Gastroesophageal sphincter (tissue), 3 donors: ENCODE data around the gene SLC4A11.

Source experiments
- POLR2AphosphoS5 ChIP-seq: sonication (generic); formaldehyde crosslinking; IDR thresholded peaks from one replicate; pipeline ENCODE4 v1.6.1; 2017; ENCODE audit warnings: antibody characterized with exemption
- TF ChIP-seq, protein P1 (sequence below), 4 experiments: fragments of 200-600 bp in 2 of 4; fragments of 450-650 bp in 2 of 4; sonication (generic) in 1 of 4; IDR thresholded peaks; one replicate each; pipeline ENCODE4 v1.5.1; 2017 to 2019; ENCODE audit warnings: antibody characterized with exemption in 4 of 4, mild to moderate bottlenecking in 2 of 4, moderate library complexity in 2 of 4

DNA sequence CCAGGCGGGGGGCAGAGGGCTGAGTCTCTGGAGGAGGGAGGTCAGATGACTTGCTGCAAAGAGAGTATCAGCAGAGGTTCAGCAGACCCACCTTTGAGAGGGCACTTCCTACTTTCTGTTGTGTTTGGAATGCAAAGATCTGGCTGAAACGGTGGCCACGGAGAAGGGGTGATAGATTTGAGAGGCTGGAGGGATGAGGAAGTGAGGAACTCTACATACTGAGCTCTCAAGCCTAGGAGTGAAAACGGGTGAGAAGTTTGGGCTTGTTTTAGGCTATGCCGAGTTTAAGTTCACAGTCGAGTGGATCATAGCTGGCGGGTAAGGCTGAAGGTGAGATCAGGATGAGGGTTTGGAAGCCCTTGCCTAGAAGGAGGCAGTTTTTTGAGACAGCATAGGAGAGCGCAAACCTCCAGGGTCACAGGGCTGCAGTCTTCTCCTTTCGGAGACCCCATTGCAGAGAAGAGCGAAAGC is 30.2 kb downstream of the SLC4A11 start:
- no peak for TF ChIP-seq POLR2AphosphoS5
- TF ChIP-seq, protein P1, sequence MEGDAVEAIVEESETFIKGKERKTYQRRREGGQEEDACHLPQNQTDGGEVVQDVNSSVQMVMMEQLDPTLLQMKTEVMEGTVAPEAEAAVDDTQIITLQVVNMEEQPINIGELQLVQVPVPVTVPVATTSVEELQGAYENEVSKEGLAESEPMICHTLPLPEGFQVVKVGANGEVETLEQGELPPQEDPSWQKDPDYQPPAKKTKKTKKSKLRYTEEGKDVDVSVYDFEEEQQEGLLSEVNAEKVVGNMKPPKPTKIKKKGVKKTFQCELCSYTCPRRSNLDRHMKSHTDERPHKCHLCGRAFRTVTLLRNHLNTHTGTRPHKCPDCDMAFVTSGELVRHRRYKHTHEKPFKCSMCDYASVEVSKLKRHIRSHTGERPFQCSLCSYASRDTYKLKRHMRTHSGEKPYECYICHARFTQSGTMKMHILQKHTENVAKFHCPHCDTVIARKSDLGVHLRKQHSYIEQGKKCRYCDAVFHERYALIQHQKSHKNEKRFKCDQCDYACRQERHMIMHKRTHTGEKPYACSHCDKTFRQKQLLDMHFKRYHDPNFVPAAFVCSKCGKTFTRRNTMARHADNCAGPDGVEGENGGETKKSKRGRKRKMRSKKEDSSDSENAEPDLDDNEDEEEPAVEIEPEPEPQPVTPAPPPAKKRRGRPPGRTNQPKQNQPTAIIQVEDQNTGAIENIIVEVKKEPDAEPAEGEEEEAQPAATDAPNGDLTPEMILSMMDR (IDR thresholded peaks at IDR 0.05): no peak
